ENCODE results near the gene SH2D3A.
"Not testable (repeated sequence)": the region's sequence is repeated elsewhere in the genome, so short reads cannot be mapped to it uniquely, and the experiment has no call there.

Gene SH2D3A

GRCh38 chr19:6748543-6748942, 18.7 kb downstream of the SH2D3A start:
- H3K27ac ChIP-seq (ENCODE audit: low read depth, low read length): not testable (repeated sequence)

GRCh38 chr19:6745965-6746364, 21.3 kb downstream of the SH2D3A start:
- Histone ChIP-seq H3K36me3 (ENCODE audit: control insufficient read depth, insufficient read depth, low read length) (peaks cover 13% of the 10 kb centered on the region), H3K4me3 (ENCODE audit: low read length) (no peak overlapping the region), H3K9ac (ENCODE audit: low read length) (no peak overlapping the region), H3K27ac (ENCODE audit: low read depth, low read length) (peak overlapping the region; percentile 22), H3K27me3 (ENCODE audit: control insufficient read depth, insufficient read depth, low read length) (no peaks in the 10 kb centered on the region), H3K4me1 (ENCODE audit: control insufficient read depth, insufficient read depth, low read length) (peaks cover 18% of the 10 kb centered on the region)

More at GRCh38 chr19:6748543-6748942, 18.7 kb downstream of the SH2D3A start:
- not testable (repeated sequence) for H3K4me3 ChIP-seq (ENCODE audit: low read length); H3K9ac ChIP-seq (ENCODE audit: low read length); H3K27me3 ChIP-seq (ENCODE audit: control insufficient read depth, insufficient read depth, low read length)
- peaks cover 11% of the 10 kb centered on the region for H3K36me3 ChIP-seq (ENCODE audit: control insufficient read depth, insufficient read depth, low read length)
- peaks cover 14% of the 10 kb centered on the region for H3K4me1 ChIP-seq (ENCODE audit: control insufficient read depth, insufficient read depth, low read length)

- H3K27ac ChIP-seq (ENCODE audit: low read depth, low read length): peak overlapping the region; percentile 84
- no peak overlapping the region for H3K9ac ChIP-seq (ENCODE audit: low read length)
- H3K4me1 ChIP-seq (ENCODE audit: control insufficient read depth, insufficient read depth, low read length): peaks cover 19% of the 10 kb centered on the region
- peaks cover 6% of the 10 kb centered on the region for H3K36me3 ChIP-seq (ENCODE audit: control insufficient read depth, insufficient read depth, low read length)
- H3K27me3 ChIP-seq (ENCODE audit: control insufficient read depth, insufficient read depth, low read length): no peaks in the 10 kb centered on the region
- H3K4me3 ChIP-seq (ENCODE audit: low read length): peak overlapping the region; percentile 24
Measured at GRCh38 chr19:6744381-6745301, 22.6 kb downstream of the SH2D3A start.

GRCh38 chr19:6743714-6744380, 23.4 kb downstream of the SH2D3A start:
- Histone ChIP-seq H3K9ac (ENCODE audit: low read length) (no peak overlapping the region), H3K4me1 (ENCODE audit: control insufficient read depth, insufficient read depth, low read length) (peaks cover 23% of the 10 kb centered on the region), H3K27ac (ENCODE audit: low read depth, low read length) (peak overlapping the region; percentile 84), H3K36me3 (ENCODE audit: control insufficient read depth, insufficient read depth, low read length) (peaks cover 6% of the 10 kb centered on the region), H3K4me3 (ENCODE audit: low read length) (no peak overlapping the region), H3K27me3 (ENCODE audit: control insufficient read depth, insufficient read depth, low read length) (no peaks in the 10 kb centered on the region)

GRCh38 chr19:6743066-6743465, 24.2 kb downstream of the SH2D3A start:
- Histone ChIP-seq H3K27ac (ENCODE audit: low read depth, low read length) (no peak overlapping the region), H3K9ac (ENCODE audit: low read length) (no peak overlapping the region), H3K27me3 (ENCODE audit: control insufficient read depth, insufficient read depth, low read length) (no peaks in the 10 kb centered on the region), H3K36me3 (ENCODE audit: control insufficient read depth, insufficient read depth, low read length) (peaks cover 6% of the 10 kb centered on the region), H3K4me3 (ENCODE audit: low read length) (no peak overlapping the region), H3K4me1 (ENCODE audit: control insufficient read depth, insufficient read depth, low read length) (peaks cover 31% of the 10 kb centered on the region)

GRCh38 chr19:6740589-6741343, 26.5 kb downstream of the SH2D3A start:
- Histone ChIP-seq H3K9ac (ENCODE audit: low read length) (peak overlapping the region; percentile 85), H3K4me3 (ENCODE audit: low read length) (peak overlapping the region; percentile 73), H3K4me1 (ENCODE audit: control insufficient read depth, insufficient read depth, low read length) (peaks cover 42% of the 10 kb centered on the region), H3K27me3 (ENCODE audit: control insufficient read depth, insufficient read depth, low read length) (no peaks in the 10 kb centered on the region), H3K27ac (ENCODE audit: low read depth, low read length) (peak overlapping the region; percentile 84), H3K36me3 (ENCODE audit: control insufficient read depth, insufficient read depth, low read length) (peaks cover 2% of the 10 kb centered on the region)

GRCh38 chr19:6739883-6740588, 27.2 kb downstream of the SH2D3A start:
- peak overlapping the region; percentile 84 for H3K27ac ChIP-seq (ENCODE audit: low read depth, low read length)
- peaks cover 2% of the 10 kb centered on the region for H3K36me3 ChIP-seq (ENCODE audit: control insufficient read depth, insufficient read depth, low read length)
- peaks cover 42% of the 10 kb centered on the region for H3K4me1 ChIP-seq (ENCODE audit: control insufficient read depth, insufficient read depth, low read length)
- H3K4me3 ChIP-seq (ENCODE audit: low read length): peak overlapping the region; percentile 73
- peak overlapping the region; percentile 85 for H3K9ac ChIP-seq (ENCODE audit: low read length)
- H3K27me3 ChIP-seq (ENCODE audit: control insufficient read depth, insufficient read depth, low read length): no peaks in the 10 kb centered on the region

- H3K27me3 ChIP-seq (ENCODE audit: control insufficient read depth, insufficient read depth, low read length): no peaks in the 10 kb centered on the region
- H3K4me1 ChIP-seq (ENCODE audit: control insufficient read depth, insufficient read depth, low read length): peaks cover 38% of the 10 kb centered on the region
- peaks cover 2% of the 10 kb centered on the region for H3K36me3 ChIP-seq (ENCODE audit: control insufficient read depth, insufficient read depth, low read length)
- H3K27ac ChIP-seq (ENCODE audit: low read depth, low read length): peak within 1 kb of the TSS; percentile 84
- peak within 1 kb of the TSS; percentile 85 for H3K9ac ChIP-seq (ENCODE audit: low read length)
- H3K4me3 ChIP-seq (ENCODE audit: low read length): peak within 1 kb of the TSS; percentile 73
Measured at GRCh38 chr19:6739390-6739882, 27.8 kb downstream of the SH2D3A start, which contains the start of gene TRIP10. TRIP10 (plus strand) TSS chr19:6739680; CDS start chr19:6739762, 82 bp downstream.

GRCh38 chr19:6738787-6739389, 28.3 kb downstream of the SH2D3A start:
- Histone ChIP-seq H3K9ac (ENCODE audit: low read length) (peak overlapping the region; percentile 57), H3K4me1 (ENCODE audit: control insufficient read depth, insufficient read depth, low read length) (peaks cover 33% of the 10 kb centered on the region), H3K27me3 (ENCODE audit: control insufficient read depth, insufficient read depth, low read length) (no peaks in the 10 kb centered on the region), H3K4me3 (ENCODE audit: low read length) (peak overlapping the region; percentile 64), H3K27ac (ENCODE audit: low read depth, low read length) (peak overlapping the region; percentile 82), H3K36me3 (ENCODE audit: control insufficient read depth, insufficient read depth, low read length) (peaks cover 2% of the 10 kb centered on the region)

- Histone ChIP-seq H3K36me3 (ENCODE audit: control insufficient read depth, insufficient read depth, low read length) (peaks cover 2% of the 10 kb centered on the region), H3K27ac (ENCODE audit: low read depth, low read length) (peak overlapping the region; percentile 82), H3K4me1 (ENCODE audit: control insufficient read depth, insufficient read depth, low read length) (peaks cover 32% of the 10 kb centered on the region), H3K9ac (ENCODE audit: low read length) (peak overlapping the region; percentile 18), H3K4me3 (ENCODE audit: low read length) (peak overlapping the region; percentile 64), H3K27me3 (ENCODE audit: control insufficient read depth, insufficient read depth, low read length) (no peaks in the 10 kb centered on the region)
Measured at GRCh38 chr19:6737873-6738786, 29.1 kb downstream of the SH2D3A start.

Measured in rectal smooth muscle tissue (tissue), 1 donor.